HepG2 (cell line): ENCODE data around the gene SLC66A3. TPM values are rescaled to one million over a fixed set of nuclear protein-coding genes. Genes with fewer than 3 reads are reported as not detected.

Experiments
- ELF3 ChIP-seq: IDR thresholded peaks from 2 replicates; pipeline ENCODE4 v1.6.1; 2016; ENCODE audit warnings: missing genetic modification reagents, missing compliant biosample characterization
- GATAD2A ChIP-seq: IDR thresholded peaks from 2 replicates; pipeline ENCODE4 v1.6.1; 2016
- HIVEP1 ChIP-seq: sonication (generic); formaldehyde crosslinking; IDR thresholded peaks from 2 replicates; pipeline ENCODE4 v1.4.0; 2020; ENCODE audit warnings: mild to moderate bottlenecking, missing genetic modification reagents
- KLF6 ChIP-seq: IDR thresholded peaks from 2 replicates; pipeline ENCODE4 v1.8.0; 2016; ENCODE audit warnings: missing biosample characterization, missing genetic modification reagents
- SIX4 ChIP-seq: sonication (generic); formaldehyde crosslinking; IDR thresholded peaks from 2 replicates; pipeline ENCODE4 v1.4.0; 2020; ENCODE audit warnings: missing genetic modification reagents
- ZFP36L1 ChIP-seq: sonication (generic); formaldehyde crosslinking; IDR thresholded peaks from 2 replicates; pipeline ENCODE4 v1.8.0; 2022; ENCODE audit warnings: mild to moderate bottlenecking, missing genetic modification reagents, moderate library complexity
- ZNF121 ChIP-seq: sonication (generic); formaldehyde crosslinking; IDR thresholded peaks from 2 replicates; pipeline ENCODE4 v1.5.0; 2020; ENCODE audit warnings: mild to moderate bottlenecking, missing genetic modification reagents
- ZNF317 ChIP-seq: sonication (generic); formaldehyde crosslinking; IDR thresholded peaks from 2 replicates; pipeline ENCODE4 v1.5.0; 2020; ENCODE audit warnings: mild to moderate bottlenecking, missing genetic modification reagents
- ZNF709 ChIP-seq: sonication (generic); formaldehyde crosslinking; IDR thresholded peaks from 2 replicates; pipeline ENCODE4 v1.5.0; 2020; ENCODE audit warnings: mild to moderate bottlenecking, missing genetic modification reagents
- ZNF788 ChIP-seq: sonication (generic); formaldehyde crosslinking; IDR thresholded peaks from 2 replicates; pipeline ENCODE4 v1.5.0; 2020; ENCODE audit warnings: mild to moderate bottlenecking, missing genetic modification reagents, borderline replicate concordance
- ZSCAN21 ChIP-seq: sonication (generic); formaldehyde crosslinking; IDR thresholded peaks from 2 replicates; pipeline ENCODE4 v1.8.0; 2022; ENCODE audit warnings: mild to moderate bottlenecking, missing genetic modification reagents, moderate library complexity, borderline replicate concordance
- polyA plus RNA-seq, 8 experiments: library from polyadenylated mRNA; depleted of rRNA in 3 of 8; stranded (reverse) in 7 of 8; unstranded in 1 of 8; fragments of >200 nt; fragmentation: Illumina TruSeq in 4 of 8; extraction: Trizol in 4 of 8; gene quantifications; 2 replicates each; pipeline versions ENCODE4 v1.2.1 to v1.2.3, GENCODE V29; 2011 to 2016; ENCODE audit warnings: low read depth in 4 of 8, missing spikeins in 1 of 8, mixed read lengths in 1 of 8; ENCODE audit not compliant: insufficient read depth in 1 of 8
- total RNA-seq, 5 experiments: library from RNA; depleted of rRNA; stranded (reverse); fragments of >200 nt; fragmentation: Illumina TruSeq; extraction: Trizol; gene quantifications; 2 replicates each; pipeline ENCODE4 v1.2.3, GENCODE V29; 2016; ENCODE audit warnings: low read depth in 1 of 5
- TF ChIP-seq, protein P1 (sequence below): sonication (generic); formaldehyde crosslinking; IDR thresholded peaks from 2 replicates; pipeline ENCODE4 v1.4.0; 2020; ENCODE audit warnings: missing genetic modification reagents
- TF ChIP-seq, protein P2 (sequence below): IDR thresholded peaks from 2 replicates; pipeline ENCODE4 v1.6.1; 2018; ENCODE audit warnings: missing genetic modification reagents
- TF ChIP-seq, protein P3 (sequence below): sonication (generic); formaldehyde crosslinking; IDR thresholded peaks from 2 replicates; pipeline ENCODE4 v1.9.0; 2021; ENCODE audit warnings: missing genetic modification reagents, mild to moderate bottlenecking, borderline replicate concordance
- TF ChIP-seq, protein P4 (sequence below): sonication (generic); formaldehyde crosslinking; IDR thresholded peaks from 2 replicates; pipeline ENCODE4 v1.5.1; 2020; ENCODE audit warnings: missing genetic modification reagents, mild to moderate bottlenecking, borderline replicate concordance
- TF ChIP-seq, protein P5 (sequence below): sonication (generic); formaldehyde crosslinking; IDR thresholded peaks from 2 replicates; pipeline ENCODE4 v1.5.0; 2020; ENCODE audit warnings: mild to moderate bottlenecking, missing genetic modification reagents

Gene SLC66A3
- total and polyA plus RNA-seq, 2 of the 13 experiments (the other 11 are each of a cell fraction or from before 2014, with no cell fraction given), result 2.2 to 3.7 TPM

DNA sequence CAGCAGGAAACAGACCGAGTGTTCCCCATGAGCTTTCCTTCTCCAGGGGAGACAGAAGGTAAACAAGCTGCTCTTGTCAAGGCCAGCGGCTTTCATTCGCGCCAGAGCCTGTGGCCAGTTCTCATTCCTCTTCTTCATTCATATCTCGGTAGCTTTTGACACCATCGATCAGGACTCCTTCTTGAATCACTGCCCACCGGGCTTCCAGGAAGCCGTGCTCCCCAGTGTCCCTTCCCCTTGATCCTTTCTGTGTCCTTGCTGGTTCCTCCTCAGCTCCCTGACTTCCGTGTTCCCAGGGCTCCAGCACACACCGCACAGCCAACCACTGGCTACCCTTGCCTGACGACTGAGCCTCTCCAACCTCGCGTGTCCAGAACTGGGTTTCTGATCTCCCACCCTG lies 14.1 kb downstream of the SLC66A3 start (continued):
- TF ChIP-seq, protein P1, sequence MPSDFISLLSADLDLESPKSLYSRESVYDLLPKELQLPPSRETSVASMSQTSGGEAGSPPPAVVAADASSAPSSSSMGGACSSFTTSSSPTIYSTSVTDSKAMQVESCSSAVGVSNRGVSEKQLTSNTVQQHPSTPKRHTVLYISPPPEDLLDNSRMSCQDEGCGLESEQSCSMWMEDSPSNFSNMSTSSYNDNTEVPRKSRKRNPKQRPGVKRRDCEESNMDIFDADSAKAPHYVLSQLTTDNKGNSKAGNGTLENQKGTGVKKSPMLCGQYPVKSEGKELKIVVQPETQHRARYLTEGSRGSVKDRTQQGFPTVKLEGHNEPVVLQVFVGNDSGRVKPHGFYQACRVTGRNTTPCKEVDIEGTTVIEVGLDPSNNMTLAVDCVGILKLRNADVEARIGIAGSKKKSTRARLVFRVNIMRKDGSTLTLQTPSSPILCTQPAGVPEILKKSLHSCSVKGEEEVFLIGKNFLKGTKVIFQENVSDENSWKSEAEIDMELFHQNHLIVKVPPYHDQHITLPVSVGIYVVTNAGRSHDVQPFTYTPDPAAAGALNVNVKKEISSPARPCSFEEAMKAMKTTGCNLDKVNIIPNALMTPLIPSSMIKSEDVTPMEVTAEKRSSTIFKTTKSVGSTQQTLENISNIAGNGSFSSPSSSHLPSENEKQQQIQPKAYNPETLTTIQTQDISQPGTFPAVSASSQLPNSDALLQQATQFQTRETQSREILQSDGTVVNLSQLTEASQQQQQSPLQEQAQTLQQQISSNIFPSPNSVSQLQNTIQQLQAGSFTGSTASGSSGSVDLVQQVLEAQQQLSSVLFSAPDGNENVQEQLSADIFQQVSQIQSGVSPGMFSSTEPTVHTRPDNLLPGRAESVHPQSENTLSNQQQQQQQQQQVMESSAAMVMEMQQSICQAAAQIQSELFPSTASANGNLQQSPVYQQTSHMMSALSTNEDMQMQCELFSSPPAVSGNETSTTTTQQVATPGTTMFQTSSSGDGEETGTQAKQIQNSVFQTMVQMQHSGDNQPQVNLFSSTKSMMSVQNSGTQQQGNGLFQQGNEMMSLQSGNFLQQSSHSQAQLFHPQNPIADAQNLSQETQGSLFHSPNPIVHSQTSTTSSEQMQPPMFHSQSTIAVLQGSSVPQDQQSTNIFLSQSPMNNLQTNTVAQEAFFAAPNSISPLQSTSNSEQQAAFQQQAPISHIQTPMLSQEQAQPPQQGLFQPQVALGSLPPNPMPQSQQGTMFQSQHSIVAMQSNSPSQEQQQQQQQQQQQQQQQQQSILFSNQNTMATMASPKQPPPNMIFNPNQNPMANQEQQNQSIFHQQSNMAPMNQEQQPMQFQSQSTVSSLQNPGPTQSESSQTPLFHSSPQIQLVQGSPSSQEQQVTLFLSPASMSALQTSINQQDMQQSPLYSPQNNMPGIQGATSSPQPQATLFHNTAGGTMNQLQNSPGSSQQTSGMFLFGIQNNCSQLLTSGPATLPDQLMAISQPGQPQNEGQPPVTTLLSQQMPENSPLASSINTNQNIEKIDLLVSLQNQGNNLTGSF (CRISPR knock-in tag), result no peak
- TF ChIP-seq, protein P2, sequence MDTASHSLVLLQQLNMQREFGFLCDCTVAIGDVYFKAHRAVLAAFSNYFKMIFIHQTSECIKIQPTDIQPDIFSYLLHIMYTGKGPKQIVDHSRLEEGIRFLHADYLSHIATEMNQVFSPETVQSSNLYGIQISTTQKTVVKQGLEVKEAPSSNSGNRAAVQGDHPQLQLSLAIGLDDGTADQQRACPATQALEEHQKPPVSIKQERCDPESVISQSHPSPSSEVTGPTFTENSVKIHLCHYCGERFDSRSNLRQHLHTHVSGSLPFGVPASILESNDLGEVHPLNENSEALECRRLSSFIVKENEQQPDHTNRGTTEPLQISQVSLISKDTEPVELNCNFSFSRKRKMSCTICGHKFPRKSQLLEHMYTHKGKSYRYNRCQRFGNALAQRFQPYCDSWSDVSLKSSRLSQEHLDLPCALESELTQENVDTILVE (CRISPR knock-in tag), result no peak
- TF ChIP-seq ZSCAN21 (CRISPR knock-in tag), result no peak
- TF ChIP-seq KLF6 (CRISPR knock-in tag), result 0 out of 2 replicates have a peak, but pooled peaks have one; percentile 42
- TF ChIP-seq, protein P3, sequence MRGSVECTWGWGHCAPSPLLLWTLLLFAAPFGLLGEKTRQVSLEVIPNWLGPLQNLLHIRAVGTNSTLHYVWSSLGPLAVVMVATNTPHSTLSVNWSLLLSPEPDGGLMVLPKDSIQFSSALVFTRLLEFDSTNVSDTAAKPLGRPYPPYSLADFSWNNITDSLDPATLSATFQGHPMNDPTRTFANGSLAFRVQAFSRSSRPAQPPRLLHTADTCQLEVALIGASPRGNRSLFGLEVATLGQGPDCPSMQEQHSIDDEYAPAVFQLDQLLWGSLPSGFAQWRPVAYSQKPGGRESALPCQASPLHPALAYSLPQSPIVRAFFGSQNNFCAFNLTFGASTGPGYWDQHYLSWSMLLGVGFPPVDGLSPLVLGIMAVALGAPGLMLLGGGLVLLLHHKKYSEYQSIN (CRISPR knock-in tag), result no peak
- TF ChIP-seq ZNF121 (CRISPR knock-in tag), result no peak
- peak; percentile 52; the same call in 1 of the 2 replicates for TF ChIP-seq ZNF788 (CRISPR knock-in tag)
- no peak for TF ChIP-seq ZNF709 (CRISPR knock-in tag)
- no peak for TF ChIP-seq HIVEP1 (CRISPR knock-in tag)
- TF ChIP-seq, protein P4, sequence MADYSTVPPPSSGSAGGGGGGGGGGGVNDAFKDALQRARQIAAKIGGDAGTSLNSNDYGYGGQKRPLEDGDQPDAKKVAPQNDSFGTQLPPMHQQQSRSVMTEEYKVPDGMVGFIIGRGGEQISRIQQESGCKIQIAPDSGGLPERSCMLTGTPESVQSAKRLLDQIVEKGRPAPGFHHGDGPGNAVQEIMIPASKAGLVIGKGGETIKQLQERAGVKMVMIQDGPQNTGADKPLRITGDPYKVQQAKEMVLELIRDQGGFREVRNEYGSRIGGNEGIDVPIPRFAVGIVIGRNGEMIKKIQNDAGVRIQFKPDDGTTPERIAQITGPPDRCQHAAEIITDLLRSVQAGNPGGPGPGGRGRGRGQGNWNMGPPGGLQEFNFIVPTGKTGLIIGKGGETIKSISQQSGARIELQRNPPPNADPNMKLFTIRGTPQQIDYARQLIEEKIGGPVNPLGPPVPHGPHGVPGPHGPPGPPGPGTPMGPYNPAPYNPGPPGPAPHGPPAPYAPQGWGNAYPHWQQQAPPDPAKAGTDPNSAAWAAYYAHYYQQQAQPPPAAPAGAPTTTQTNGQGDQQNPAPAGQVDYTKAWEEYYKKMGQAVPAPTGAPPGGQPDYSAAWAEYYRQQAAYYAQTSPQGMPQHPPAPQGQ (CRISPR knock-in tag), result no peak
- peak; percentile 85 for TF ChIP-seq ELF3 (CRISPR knock-in tag)
- TF ChIP-seq, protein P5, sequence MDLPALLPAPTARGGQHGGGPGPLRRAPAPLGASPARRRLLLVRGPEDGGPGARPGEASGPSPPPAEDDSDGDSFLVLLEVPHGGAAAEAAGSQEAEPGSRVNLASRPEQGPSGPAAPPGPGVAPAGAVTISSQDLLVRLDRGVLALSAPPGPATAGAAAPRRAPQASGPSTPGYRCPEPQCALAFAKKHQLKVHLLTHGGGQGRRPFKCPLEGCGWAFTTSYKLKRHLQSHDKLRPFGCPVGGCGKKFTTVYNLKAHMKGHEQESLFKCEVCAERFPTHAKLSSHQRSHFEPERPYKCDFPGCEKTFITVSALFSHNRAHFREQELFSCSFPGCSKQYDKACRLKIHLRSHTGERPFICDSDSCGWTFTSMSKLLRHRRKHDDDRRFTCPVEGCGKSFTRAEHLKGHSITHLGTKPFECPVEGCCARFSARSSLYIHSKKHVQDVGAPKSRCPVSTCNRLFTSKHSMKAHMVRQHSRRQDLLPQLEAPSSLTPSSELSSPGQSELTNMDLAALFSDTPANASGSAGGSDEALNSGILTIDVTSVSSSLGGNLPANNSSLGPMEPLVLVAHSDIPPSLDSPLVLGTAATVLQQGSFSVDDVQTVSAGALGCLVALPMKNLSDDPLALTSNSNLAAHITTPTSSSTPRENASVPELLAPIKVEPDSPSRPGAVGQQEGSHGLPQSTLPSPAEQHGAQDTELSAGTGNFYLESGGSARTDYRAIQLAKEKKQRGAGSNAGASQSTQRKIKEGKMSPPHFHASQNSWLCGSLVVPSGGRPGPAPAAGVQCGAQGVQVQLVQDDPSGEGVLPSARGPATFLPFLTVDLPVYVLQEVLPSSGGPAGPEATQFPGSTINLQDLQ (CRISPR knock-in tag), result no peak
- no peak for TF ChIP-seq SIX4 (CRISPR knock-in tag)
- no peak for TF ChIP-seq GATAD2A (CRISPR knock-in tag)
- 0 out of 2 replicates have a peak, but pooled peaks have one; percentile 2 for TF ChIP-seq ZFP36L1 (CRISPR knock-in tag)
- no peak for TF ChIP-seq ZNF317 (CRISPR knock-in tag)
